Measurements from ENCODE around the gene SSUH2.

GRCh38 chr3:8658306-8659212 lies 14.0 kb upstream of the SSUH2 start:
- TF ChIP-seq, protein P1, sequence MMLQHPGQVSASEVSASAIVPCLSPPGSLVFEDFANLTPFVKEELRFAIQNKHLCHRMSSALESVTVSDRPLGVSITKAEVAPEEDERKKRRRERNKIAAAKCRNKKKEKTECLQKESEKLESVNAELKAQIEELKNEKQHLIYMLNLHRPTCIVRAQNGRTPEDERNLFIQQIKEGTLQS (IDR thresholded peaks at IDR 0.05) = no peak
- TF ChIP-seq CTCF (IDR thresholded peaks at IDR 0.05; ENCODE audit: low read depth, low read length, missing input control) (no peak), YY1 (IDR thresholded peaks at IDR 0.05) (no peak), SP1 (IDR thresholded peaks at IDR 0.05) (no peak), RAD21 (IDR thresholded peaks at IDR 0.05) (no peak), EGR1 (IDR thresholded peaks at IDR 0.05; ENCODE audit: low read depth in 2 of 2) (no peak)
- TF ChIP-seq, protein P2, sequence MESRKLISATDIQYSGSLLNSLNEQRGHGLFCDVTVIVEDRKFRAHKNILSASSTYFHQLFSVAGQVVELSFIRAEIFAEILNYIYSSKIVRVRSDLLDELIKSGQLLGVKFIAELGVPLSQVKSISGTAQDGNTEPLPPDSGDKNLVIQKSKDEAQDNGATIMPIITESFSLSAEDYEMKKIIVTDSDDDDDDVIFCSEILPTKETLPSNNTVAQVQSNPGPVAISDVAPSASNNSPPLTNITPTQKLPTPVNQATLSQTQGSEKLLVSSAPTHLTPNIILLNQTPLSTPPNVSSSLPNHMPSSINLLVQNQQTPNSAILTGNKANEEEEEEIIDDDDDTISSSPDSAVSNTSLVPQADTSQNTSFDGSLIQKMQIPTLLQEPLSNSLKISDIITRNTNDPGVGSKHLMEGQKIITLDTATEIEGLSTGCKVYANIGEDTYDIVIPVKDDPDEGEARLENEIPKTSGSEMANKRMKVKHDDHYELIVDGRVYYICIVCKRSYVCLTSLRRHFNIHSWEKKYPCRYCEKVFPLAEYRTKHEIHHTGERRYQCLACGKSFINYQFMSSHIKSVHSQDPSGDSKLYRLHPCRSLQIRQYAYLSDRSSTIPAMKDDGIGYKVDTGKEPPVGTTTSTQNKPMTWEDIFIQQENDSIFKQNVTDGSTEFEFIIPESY (IDR thresholded peaks at IDR 0.05) = no peak
- TF ChIP-seq, protein P3, sequence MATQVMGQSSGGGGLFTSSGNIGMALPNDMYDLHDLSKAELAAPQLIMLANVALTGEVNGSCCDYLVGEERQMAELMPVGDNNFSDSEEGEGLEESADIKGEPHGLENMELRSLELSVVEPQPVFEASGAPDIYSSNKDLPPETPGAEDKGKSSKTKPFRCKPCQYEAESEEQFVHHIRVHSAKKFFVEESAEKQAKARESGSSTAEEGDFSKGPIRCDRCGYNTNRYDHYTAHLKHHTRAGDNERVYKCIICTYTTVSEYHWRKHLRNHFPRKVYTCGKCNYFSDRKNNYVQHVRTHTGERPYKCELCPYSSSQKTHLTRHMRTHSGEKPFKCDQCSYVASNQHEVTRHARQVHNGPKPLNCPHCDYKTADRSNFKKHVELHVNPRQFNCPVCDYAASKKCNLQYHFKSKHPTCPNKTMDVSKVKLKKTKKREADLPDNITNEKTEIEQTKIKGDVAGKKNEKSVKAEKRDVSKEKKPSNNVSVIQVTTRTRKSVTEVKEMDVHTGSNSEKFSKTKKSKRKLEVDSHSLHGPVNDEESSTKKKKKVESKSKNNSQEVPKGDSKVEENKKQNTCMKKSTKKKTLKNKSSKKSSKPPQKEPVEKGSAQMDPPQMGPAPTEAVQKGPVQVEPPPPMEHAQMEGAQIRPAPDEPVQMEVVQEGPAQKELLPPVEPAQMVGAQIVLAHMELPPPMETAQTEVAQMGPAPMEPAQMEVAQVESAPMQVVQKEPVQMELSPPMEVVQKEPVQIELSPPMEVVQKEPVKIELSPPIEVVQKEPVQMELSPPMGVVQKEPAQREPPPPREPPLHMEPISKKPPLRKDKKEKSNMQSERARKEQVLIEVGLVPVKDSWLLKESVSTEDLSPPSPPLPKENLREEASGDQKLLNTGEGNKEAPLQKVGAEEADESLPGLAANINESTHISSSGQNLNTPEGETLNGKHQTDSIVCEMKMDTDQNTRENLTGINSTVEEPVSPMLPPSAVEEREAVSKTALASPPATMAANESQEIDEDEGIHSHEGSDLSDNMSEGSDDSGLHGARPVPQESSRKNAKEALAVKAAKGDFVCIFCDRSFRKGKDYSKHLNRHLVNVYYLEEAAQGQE (IDR thresholded peaks at IDR 0.05) = no peak
